ENCODE results near the gene HS3ST4.

DNA sequence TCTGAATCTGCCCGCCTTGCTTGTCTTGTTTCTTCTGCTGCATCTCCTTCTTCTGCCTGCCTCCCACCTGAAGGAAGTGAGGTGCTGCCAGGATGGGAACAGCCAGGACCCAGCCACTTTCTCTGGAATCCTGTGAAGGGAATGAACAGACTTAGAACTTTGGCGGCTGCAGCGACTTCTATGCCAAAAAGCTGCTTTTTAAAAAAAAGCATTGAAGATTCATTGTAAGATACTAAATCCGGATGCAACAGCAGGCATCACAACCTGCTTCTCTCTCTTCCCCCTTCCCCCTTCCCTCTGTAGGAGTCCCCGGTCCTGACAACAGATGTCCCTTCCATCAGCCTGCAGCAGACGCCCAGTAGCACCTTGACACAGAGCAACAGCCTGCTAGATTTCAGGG is 176.3 kb downstream of the HS3ST4 start:
- no peak for TF ChIP-seq CTCF (IDR thresholded peaks at IDR 0.05; ENCODE audit: low read depth, low read length)
- no peak for TF ChIP-seq EZH2phosphoT487 (IDR thresholded peaks at IDR 0.05; ENCODE audit: low read depth)
